Smooth muscle cell of the umbilical artery (primary cell): ENCODE measurements around the gene RPL26. TPM values are rescaled to one million over a fixed set of nuclear protein-coding genes. Genes with fewer than 3 reads are reported as not detected.

Experiments
- total RNA-seq: library from RNA; depleted of rRNA; stranded (reverse); fragments of >200 nt; gene quantifications from 2 replicates; pipeline ENCODE4 v1.2.3, GENCODE V29; 2014

RPL26 gene
- total RNA-seq: 1,578 and 4,116 TPM in 2 replicates

GRCh38 chr17:8383143-8383822, at the start of gene RPL26:
Gene RPL26, minus strand, starts transcription at chr17:8383193. Its CDS starts 883 bp downstream, at chr17:8382310.

GRCh38 chr17:8397636-8398035, 14.6 kb upstream of the RPL26 start, which contains the start of gene RNF222:
Gene RNF222, minus strand, starts transcription at chr17:8397827. Its CDS starts 4,366 bp downstream, at chr17:8393461.

GRCh38 chr17:8376271-8377067, 6.5 kb downstream of the RPL26 start, which contains the start of gene KRABD2:
Gene KRABD2, minus strand, starts transcription at chr17:8376704.

DNA sequence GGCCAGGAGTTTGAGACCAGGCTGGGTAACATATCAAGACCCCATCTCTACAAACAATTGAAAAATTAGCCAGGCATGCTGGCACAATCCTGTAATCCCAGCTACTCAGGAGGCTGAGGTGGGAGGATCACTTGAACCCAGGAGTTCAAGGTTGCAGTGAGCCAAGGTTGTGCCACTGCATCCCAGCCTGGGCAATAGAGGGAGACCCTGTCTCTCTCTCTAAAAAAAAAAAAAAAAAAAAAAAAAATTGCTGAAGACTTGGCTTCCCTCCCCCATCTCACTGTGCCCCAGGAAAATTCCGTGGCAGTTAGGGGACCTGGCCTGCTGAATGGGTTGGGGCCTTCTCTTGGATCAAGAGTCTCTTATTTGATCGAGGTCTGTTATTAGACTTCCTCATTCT, 43.5 kb downstream of the RPL26 start, which contains the start of gene ODF4:
Gene ODF4 (plus strand): TSS at position 301 of the 400 bp plus-strand sequence. CDS start 212 bp downstream, outside the sequence.

Other genes with a start within 250 kb of the RPL26 start
- 3.0 and 11.3 TPM in 2 replicates for gene PER1, start 230.8 kb downstream of the RPL26 start, total RNA-seq
- 5.9 and 8.2 TPM in 2 replicates for gene VAMP2, start 220.2 kb downstream of the RPL26 start, total RNA-seq
- 14.6 and 26.1 TPM in 2 replicates for gene TMEM107, start 206.8 kb downstream of the RPL26 start, total RNA-seq
- 6.4 and 7.1 TPM in 2 replicates for gene BORCS6, start 193.0 kb downstream of the RPL26 start, total RNA-seq
- 1.5 and 16.7 TPM in 2 replicates for gene AURKB, start 172.6 kb downstream of the RPL26 start, total RNA-seq
- 2.7 and 3.4 TPM in 2 replicates for gene CTC1, start 135.1 kb downstream of the RPL26 start, total RNA-seq
- gene PFAS, start 133.9 kb downstream of the RPL26 start, total RNA-seq: 14.3 and 26.4 TPM in 2 replicates
- 5.0 and 5.9 TPM in 2 replicates for gene RANGRF, start 94.5 kb downstream of the RPL26 start, total RNA-seq
- 0.59 and 0.65 TPM in 2 replicates for gene SLC25A35, start 87.8 kb downstream of the RPL26 start, total RNA-seq
- under 0.01 TPM in 1 of 2 replicates, not detected in the other for gene ARHGEF15, start 73.0 kb downstream of the RPL26 start, total RNA-seq
- not detected in 2 replicates for gene ODF4, start 43.4 kb downstream of the RPL26 start, total RNA-seq
- not detected in 2 replicates for gene RNF222, start 14.6 kb upstream of the RPL26 start, total RNA-seq
- gene NDEL1, start 52.7 kb upstream of the RPL26 start, total RNA-seq: 50.5 and 89.8 TPM in 2 replicates
- gene MYH10, start 247.5 kb upstream of the RPL26 start, total RNA-seq: 166 and 185 TPM in 2 replicates